ENCODE data around the gene PHACTR3. TPM values are rescaled to one million over a fixed set of nuclear protein-coding genes. Genes with fewer than 3 reads are reported as not detected.

PHACTR3 gene
- total RNA-seq, 4 donors from 2014 or later: 2.4 to 12.8 (median 9.7) TPM

GRCh38 chr20:59660471-59660870 lies 56.1 kb downstream of the PHACTR3 start:
- peaks cover 31% of the 10 kb centered on the region for H3K27me3 ChIP-seq
- H3K36me3 ChIP-seq: no peaks in the 10 kb centered on the region
- DNase-seq (ENCODE audit: low spot score in 2 of 2): no peak
- H3K27ac ChIP-seq: no peak overlapping the region
- TF ChIP-seq CTCF (IDR thresholded peaks at IDR 0.05) (no peak), POLR2AphosphoS5 (IDR thresholded peaks at IDR 0.05) (no peak), POLR2A (IDR thresholded peaks at IDR 0.05) (no peak), EP300 (IDR thresholded peaks at IDR 0.05) (no peak)
- no peaks in the 10 kb centered on the region for H3K4me1 ChIP-seq
- WGBS: 70% methylated on average over 2 of the region's 2 CpGs
- H3K9me3 ChIP-seq: peaks cover 19% of the 10 kb centered on the region
- H3K4me3 ChIP-seq: no peak overlapping the region

GRCh38 chr20:59661153-59661552 lies 56.8 kb downstream of the PHACTR3 start:
- H3K27me3 ChIP-seq: peaks cover 37% of the 10 kb centered on the region
- 68% methylated on average over 8 of the region's 8 CpGs for WGBS
- TF ChIP-seq EP300 (IDR thresholded peaks at IDR 0.05) (no peak), POLR2AphosphoS5 (IDR thresholded peaks at IDR 0.05) (no peak), CTCF (IDR thresholded peaks at IDR 0.05) (no peak), POLR2A (IDR thresholded peaks at IDR 0.05) (no peak)
- no peaks in the 10 kb centered on the region for H3K4me1 ChIP-seq
- DNase-seq (ENCODE audit: low spot score in 2 of 2): no peak
- H3K4me3 ChIP-seq: no peak overlapping the region
- no peak overlapping the region for H3K27ac ChIP-seq
- peaks cover 16% of the 10 kb centered on the region for H3K9me3 ChIP-seq
- no peaks in the 10 kb centered on the region for H3K36me3 ChIP-seq

- Histone ChIP-seq H3K27ac (no peak overlapping the region), H3K4me1 (no peaks in the 10 kb centered on the region), H3K27me3 (peaks cover 39% of the 10 kb centered on the region), H3K4me3 (no peak overlapping the region), H3K36me3 (no peaks in the 10 kb centered on the region), H3K9me3 (peaks cover 12% of the 10 kb centered on the region)
- no peak for TF ChIP-seq CTCF (IDR thresholded peaks at IDR 0.05)
- TF ChIP-seq POLR2A (IDR thresholded peaks at IDR 0.05): no peak
- WGBS: 83% methylated on average over 10 of the region's 10 CpGs
- no peak for DNase-seq (ENCODE audit: low spot score in 2 of 2)
Observed at GRCh38 chr20:59661621-59662020, 57.3 kb downstream of the PHACTR3 start.

- Histone ChIP-seq H3K27ac (no peak overlapping the region), H3K27me3 (peaks cover 40% of the 10 kb centered on the region), H3K9me3 (peaks cover 8% of the 10 kb centered on the region), H3K36me3 (no peaks in the 10 kb centered on the region), H3K4me3 (no peak overlapping the region), H3K4me1 (no peaks in the 10 kb centered on the region)
- WGBS: 77% methylated on average over 5 of the region's 5 CpGs
- TF ChIP-seq POLR2AphosphoS5 (IDR thresholded peaks at IDR 0.05): no peak
- no peak for TF ChIP-seq CTCF (IDR thresholded peaks at IDR 0.05)
- no peak for TF ChIP-seq POLR2A (IDR thresholded peaks at IDR 0.05)
- no peak for TF ChIP-seq EP300 (IDR thresholded peaks at IDR 0.05)
- no peak for DNase-seq (ENCODE audit: low spot score in 2 of 2)
Observed at GRCh38 chr20:59662161-59662560, 57.8 kb downstream of the PHACTR3 start.

GRCh38 chr20:59662856-59663512 lies 58.6 kb downstream of the PHACTR3 start:
- no peak for DNase-seq (ENCODE audit: low spot score in 2 of 2)
- H3K36me3 ChIP-seq: no peaks in the 10 kb centered on the region

More at GRCh38 chr20:59662856-59663512, 58.6 kb downstream of the PHACTR3 start:
- WGBS: 77% methylated on average over 14 of the region's 14 CpGs
- Histone ChIP-seq H3K4me1 (no peaks in the 10 kb centered on the region), H3K27me3 (peaks cover 40% of the 10 kb centered on the region), H3K4me3 (no peak overlapping the region), H3K27ac (no peak overlapping the region), H3K9me3 (no peaks in the 10 kb centered on the region)
- TF ChIP-seq CTCF (IDR thresholded peaks at IDR 0.05) (no peak), EP300 (IDR thresholded peaks at IDR 0.05) (no peak), POLR2AphosphoS5 (IDR thresholded peaks at IDR 0.05) (no peak), POLR2A (IDR thresholded peaks at IDR 0.05) (no peak)

Measured in suprapubic skin (tissue), 4 donors.